GM19023 (cell line): ENCODE measurements around the gene DMRT1.

Experiments
- ATAC-seq: cut with Tn5 transposase; IDR thresholded peaks from one replicate; pipeline ENCODE4 v1.9.1; 2021; ENCODE audit warnings: mild to moderate bottlenecking, moderate library complexity; ENCODE audit not compliant: unreplicated experiment

DMRT1 gene

DNA sequence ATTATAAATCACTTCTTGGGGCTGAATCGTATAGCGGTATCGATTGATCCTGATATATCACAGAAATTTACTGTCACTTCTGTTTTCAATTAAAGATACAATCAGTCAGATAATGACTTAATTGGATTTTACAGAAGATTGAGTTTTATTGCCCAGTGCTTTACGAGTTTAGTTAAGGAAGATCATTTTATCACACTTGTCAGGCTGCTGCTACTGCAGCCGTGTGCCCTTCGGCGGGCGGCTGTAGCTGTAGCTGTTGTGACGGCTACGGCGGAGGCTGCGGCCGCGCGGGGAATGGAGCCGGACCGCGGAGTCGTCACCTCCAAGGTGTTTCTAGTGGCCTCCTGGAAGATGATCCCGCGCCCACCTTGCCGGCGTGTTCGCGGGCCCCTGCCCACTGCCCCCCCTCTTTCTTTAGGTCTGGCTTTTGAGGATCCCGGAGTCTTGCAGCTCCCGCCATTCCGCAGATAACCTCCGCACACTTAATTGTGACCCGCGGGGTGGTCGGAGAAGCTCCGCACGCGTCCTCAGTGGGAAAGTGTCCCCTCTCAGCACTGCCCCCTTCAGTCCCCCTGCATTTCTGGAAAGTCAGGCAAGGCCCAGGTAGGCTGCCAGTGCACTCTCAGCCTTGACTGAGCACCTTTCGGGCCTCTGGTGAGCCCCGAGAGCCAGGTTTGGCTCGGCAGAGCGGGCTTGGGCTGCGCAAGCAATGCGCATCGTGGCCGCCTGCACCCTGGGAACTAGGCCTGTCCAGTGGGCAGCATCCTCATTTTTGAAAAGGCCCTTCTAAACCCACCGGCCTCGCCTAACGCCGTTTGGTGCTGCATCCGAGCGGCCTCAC, 128.0 kb downstream of the DMRT1 start:
- no peak for ATAC-seq

DNA sequence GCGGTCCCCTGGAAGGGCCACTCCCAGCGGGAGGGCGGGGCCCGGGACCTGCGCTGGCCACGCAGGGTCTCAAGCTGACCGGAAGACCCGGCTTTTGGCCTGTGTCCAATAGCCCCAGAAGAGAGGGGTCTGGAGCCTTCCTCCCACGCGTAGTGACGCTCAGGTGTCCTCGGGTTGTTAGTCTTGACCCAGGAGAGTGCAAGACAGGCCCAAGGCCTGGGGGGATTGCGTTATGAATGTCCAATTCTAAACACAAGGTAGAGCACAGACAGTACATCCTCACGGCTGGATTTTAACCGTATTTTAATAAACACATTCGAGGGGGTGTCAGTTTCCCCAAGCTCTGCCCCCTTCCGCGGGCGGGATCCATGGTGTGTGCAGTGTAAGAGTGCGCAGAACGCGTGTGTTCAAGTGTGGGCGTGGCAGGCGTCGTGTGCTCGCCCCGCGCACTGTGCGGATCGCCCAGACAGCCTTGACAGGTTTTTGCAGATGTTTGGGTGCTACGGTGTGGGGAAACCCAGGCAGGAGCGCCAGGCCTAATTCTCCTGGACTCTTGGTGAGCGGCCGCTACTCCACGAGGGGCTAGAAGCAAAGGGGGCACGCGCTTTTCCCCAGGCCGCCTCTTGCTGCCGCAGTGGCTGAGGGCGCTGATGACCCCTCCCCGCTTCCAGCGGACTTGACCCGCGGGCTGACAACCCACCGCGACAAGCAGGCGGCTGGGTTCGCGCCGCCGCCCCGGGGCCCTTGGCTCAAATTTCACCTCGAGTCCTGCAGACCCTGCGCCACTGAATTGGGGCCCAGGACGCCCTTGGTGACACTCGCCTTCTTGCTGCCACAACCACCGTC, 128.9 kb downstream of the DMRT1 start:
- no peak for ATAC-seq

DNA sequence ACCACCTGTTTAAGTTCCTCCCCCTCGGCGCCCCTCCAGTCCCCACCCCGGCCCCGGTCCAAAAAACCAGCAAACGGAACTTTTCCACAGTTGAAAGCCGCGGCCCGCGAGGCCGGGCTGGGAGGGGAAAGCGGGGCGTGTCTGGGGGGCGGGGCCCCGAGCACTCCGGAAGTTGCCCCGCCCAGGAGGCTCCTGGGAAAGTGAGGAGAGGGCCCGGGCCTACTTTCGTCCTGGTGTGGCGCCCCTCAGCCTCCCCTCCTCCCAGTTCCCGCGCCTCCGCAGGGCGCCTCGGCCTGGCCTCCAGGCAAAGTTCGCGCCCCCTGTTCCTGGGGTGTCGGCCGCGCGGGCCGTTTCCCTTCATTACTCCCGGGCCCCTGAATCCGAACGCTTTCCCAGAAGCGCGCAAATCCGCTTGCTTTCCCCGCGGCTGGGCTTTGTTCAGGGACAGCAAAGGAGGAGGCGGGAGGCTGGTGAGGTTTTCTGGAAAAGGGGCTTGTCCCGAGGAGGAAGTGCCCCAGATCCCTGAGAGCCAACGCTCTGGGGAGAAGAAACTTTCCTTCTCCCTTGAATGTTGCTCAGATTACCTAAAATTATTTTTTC, 130.5 kb downstream of the DMRT1 start:
- ATAC-seq, result no peak

DNA sequence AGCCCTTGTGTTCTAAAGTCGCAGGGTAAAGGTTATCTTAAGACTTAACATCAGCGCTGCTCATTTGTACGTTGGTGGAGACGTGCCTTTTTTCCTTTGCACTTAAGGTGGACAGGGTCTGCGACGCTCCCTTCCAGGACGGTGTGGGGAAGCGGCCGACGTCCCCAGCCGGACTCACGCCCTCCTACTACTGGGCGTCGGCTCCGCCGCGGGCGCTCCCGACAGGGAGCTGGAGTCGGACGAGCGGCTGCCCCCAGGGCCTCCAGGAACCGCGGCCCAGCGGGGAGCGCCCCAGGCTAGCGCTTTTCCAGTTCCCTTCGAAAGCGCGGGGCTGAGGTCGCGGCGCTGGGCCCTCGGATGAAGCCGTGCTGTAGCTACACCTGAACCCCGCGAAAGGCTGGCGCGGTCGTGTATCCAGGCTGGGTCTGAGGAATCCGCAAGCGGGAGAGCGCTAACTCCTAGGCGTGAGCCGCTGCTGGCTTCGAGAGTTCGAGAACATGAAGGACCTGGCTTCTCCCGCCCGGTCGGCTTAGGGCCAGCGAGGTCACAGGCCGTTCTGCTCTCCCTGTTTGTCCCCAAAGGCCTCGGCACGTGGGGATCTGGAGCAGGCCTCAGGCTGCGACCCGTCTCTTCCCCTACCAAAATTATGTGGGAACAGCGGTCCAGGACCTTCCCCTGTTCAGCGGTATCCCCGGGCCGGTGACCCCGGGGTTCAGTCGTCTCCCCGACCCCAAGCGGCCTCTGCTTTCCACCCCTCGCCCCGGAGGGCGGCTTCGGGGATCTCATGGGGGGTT, 131.2 kb downstream of the DMRT1 start:
- no peak for ATAC-seq

DNA sequence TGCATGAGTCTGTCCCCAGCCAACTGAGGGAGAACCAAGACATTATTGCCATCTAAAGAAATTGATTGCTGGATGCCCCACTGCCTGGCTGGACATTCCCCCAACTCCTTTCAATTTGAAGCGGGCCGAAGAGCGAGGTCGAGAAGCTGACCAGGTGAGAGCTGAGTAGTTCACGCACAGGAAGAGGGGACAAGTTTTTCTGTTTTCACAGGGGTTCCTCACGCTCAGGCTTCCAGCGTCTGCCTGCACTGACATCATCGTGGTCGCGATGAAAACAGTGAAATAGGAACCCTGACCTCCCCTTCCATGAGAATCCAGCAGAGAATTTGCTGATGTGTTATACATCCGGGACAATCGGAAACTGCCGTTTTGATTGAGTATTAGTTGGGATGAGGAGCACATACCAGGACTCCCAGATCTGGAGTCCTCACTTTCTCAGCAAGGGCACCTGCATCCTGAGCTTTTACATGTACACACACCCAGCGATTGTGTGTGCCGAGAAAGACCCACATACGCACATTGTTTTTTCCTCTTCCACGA, 131.9 kb downstream of the DMRT1 start:
- ATAC-seq, result no peak

DNA sequence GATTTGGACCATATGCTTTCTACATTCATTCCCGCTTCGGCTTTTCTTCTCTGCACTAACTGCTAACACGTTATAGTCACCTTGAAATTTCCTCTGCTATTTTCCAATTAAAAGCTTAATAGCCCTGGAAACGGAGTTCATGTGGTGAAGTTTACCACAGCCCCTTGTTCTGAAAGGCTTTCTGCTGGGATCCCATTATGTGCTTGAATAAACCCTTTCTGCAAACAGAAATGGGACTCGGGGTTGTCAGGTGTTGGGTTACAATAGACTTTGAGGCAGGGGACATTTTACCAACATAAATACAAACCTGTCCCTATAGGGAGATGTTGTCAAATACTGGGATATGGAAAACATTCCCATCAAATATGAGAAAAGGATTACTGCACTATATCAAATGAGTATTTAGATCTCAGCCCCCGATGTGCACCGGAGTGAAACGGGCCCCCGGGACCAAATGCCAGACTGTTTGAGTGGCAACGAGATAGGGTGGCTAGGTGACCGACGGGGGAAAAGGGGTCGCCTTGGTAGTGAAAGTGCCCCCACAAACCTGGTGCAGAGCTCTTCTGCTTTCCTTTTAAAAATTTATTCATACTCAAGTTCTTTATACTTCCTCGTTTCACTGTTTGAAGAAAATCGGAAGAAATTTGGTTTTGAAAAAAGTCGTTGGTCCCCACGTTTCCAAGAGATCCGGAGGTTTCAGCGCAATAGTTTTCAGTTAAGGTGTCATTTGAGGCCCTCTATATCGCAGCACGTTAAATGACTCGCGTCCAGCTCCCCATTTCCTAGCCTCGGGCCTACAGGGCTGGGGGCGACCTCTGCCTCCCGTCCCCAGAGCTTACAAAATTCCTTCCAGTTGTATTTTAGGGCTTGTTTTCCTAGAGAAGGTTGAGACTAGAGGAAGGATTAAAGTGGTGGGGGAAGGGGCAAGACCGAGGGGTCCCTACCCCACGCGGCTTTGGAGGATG, 132.8 kb downstream of the DMRT1 start:
- ATAC-seq, result no peak

DNA sequence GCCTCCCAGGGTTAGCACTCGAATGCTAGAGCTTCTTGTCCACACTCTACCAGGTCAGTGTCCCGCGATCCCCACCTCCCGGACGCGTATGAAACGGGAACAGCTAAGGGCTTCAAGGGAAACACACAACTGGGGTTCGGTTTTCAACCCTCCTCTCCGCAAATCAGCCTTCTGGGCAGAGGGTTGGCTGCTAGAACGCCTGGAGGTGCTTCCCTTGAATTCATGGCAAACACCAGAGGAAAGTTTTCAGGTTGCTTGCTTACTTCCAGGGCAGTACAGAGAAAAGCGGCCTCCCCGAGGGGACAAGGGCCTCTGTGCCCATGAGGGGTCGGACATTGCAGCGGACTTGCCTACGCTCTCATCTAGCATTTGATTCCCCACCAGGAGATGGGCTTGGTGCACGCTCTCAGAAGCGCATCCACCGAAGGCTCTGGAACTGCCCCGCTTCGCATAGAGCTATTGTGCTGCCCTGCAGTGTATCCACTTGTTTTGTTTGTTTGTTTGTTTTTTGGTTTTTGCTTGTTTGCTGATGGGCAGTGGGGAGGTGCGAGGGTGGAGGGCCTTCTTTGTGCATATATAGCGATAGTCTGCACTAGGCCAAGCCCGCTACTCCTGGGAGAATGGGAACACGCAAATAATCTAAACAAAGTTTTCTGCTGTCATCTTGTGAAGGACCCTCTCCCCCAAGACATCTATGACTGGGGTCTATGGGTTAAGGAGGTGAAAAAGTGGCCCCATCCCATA, 133.7 kb downstream of the DMRT1 start:
- ATAC-seq, result no peak

DNA sequence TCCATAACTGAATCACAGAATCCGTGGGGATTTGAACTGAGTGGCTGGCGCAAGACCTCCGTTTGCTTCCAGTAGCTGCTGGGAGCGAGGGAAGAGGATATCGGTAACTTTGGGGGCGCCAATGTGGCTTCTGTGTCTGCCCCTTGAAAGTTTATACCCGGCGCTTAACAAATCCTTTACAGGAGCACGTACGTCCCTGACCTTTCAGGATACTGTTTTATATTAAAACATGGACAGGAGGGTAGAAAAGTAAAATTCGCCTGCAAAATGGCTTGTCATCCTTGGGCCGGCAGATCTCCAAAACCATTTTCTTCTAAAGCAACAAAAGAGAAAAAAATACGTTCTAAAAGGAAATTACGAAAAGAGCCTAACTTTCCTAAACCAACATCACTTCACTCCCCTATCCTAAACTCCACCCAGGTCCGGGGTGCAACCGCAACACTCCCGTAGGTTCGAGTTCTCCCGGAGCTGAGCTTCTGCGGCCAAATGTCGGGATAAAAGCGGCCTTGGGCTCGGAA, 134.3 kb downstream of the DMRT1 start:
- no peak for ATAC-seq

DNA sequence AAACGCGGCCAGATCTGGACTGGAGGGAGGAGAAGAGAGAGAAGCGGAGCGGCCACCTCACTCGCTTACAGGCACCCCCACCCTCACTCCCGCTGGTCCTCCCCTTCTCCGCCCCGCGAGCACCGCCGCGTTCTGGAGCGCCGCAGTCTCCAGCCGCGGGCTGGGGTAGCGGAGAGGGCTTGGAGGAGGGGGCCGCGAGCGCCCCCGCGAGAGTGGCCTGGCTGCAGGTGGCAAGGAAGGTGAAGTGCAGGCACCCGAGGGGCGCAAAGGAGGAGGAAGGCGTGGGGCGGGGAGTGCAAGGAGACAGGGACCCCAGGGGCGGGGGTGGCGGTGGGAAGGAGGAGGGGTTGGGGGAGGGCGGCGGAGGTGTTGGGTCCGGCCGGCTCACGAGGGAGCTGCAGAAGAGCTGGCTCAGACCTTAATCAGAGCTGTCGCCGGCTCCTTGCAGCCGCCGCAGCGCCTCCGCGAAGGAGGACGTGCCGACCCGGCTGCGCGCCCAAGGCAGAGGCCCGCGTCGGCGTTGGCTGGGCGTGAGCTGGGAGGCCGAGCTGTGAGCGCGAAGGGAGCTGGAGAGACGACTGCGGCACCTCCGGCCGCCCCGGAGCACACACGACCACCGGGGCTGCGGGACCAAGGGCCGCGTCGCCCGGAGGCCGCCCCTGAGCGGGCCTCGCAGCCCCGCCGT, 134.9 kb downstream of the DMRT1 start, which contains the start of gene DMRT3:
Gene DMRT3 (plus strand): TSS at position 398 of the 685 bp plus-strand sequence. CDS start 347 bp downstream, outside the sequence.
- ATAC-seq, result no peak

DNA sequence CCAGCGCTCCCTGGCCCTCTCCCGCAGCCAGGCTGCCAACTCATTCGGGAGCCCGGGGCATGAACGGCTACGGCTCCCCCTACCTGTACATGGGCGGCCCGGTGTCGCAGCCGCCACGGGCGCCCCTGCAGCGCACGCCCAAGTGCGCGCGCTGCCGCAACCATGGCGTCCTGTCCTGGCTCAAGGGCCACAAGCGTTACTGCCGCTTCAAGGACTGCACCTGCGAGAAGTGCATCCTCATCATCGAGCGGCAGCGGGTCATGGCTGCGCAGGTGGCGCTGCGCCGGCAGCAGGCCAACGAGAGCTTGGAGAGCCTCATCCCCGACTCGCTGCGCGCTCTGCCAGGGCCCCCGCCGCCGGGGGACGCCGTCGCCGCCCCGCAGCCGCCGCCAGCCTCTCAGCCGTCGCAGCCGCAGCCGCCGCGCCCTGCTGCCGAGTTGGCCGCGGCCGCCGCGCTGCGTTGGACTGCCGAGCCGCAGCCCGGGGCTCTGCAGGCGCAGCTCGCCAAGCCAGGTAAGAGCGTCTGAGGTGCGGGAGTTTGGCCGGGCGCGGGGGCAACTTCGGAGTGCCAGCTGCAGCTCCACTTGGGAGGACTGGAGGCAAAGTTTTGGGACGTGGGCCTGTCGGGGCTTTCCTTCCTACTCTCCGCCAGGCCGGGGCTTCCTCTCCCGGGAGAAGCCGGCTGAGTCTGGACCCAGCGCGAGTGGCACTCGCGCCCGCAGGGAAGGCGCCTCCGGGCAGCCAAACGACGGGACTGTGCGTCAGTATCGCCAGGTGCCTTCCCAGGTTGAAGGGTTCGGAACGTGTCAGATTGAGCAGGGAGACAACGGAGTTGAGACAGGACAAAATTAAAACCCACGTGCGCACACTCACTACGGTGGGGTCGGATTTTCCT, 135.7 kb downstream of the DMRT1 start:
- no peak for ATAC-seq

DNA sequence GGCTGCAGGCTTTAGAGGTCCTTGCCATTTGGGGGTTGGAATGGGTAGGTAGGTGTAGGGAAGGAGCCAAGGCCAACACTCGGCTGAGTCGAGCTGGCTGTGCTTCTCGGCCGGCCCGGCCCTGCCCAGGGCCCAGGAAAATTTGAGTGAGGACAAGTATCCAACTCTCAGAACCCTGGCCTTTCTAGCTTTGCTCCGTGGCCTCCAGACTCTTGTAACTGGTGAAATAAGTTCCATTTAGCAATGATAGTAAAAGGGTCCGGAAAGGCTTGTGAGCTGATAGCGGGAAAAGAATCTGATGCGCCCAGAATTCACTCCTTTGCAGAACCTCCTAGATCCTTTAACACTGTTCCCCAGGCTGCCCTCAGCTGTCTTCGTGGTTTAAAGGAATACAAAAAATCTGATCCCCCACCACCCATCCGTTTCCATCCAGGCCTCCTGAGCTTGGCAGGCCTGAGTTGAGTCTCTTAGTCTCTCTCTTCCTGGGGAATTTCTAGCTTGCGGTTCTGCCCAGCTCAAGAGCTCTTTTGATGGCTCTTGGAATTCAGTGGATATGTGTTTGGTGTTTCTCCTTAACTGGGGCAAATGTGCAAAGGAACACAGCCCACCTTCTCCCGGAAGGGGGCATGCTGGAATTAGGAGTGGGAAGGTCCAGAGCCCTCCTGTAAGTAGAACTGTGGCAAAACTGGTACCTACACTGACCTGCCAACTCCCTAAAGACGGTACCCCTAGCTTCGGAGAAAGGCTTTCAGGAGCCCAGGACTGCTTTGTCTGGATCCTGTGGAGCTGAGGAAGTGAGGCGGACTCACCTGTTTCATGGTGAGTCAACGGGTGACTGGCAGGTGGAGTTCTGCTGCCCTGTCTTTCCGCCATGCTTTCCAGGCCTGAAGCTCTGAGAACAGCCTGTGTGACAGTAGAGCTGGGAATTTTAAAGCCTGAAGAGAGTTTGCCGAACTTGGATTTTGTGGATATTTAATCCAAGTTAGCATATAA, 136.6 kb downstream of the DMRT1 start:
- ATAC-seq, result no peak

DNA sequence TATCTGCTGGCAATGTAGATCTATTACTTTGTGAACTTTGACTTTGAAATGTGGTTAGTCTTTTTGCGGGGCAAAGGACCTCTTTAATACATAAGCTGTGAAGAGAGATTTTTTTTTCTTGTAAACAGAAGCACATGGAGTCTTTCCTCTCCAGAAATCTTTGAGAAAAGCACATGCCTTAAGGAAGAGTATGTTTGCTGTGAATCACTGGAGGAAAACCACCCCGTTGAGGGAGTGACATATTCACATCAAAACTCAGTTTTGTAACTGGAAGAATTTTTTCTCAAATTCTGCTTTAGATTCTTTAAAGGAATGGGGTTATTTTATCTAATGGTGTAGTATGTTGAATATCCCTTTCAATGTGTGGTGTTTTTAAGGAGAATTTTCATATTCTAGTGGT, 138.5 kb downstream of the DMRT1 start:
- no peak for ATAC-seq

DNA sequence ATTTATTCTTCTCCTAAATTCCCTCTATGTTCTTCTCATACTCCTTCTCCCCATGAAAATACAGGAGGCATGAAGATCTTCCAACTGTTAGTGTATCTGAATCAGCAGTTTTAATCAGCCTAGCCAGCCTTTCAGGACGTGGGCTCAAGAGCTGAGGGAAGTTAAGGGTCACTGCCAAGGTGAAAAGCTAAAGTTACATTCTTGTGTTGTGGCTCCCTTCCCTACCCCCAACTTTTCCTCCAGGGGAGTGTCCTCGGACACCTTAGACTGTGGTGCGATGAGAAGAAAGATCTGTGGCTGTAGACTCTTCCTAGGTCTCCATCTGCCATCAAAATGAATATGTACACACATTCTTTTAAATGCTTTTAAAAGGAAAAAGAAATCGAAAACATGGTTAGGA, 139.1 kb downstream of the DMRT1 start:
- ATAC-seq, result no peak

DNA sequence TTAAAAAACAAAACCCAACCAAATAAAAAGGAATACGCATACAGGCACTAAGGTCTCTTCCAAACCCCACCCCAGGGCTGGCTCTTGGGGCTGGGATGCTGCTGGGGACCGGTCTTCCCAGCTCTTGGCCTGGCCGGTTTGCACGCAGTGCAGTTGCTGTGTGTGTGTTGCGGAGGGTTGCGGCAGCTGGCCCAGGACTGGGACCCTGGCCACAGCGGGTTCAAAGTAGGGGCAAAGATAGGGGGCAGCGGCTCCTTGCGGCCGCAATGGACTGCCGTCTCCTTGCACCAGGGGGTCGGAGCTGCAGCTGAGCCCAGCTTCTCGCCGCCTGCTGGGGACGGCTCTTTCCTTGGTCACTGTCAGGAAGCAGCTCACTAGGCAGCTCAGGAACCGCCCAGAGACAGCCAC, 140.0 kb downstream of the DMRT1 start:
- ATAC-seq, result no peak

DNA sequence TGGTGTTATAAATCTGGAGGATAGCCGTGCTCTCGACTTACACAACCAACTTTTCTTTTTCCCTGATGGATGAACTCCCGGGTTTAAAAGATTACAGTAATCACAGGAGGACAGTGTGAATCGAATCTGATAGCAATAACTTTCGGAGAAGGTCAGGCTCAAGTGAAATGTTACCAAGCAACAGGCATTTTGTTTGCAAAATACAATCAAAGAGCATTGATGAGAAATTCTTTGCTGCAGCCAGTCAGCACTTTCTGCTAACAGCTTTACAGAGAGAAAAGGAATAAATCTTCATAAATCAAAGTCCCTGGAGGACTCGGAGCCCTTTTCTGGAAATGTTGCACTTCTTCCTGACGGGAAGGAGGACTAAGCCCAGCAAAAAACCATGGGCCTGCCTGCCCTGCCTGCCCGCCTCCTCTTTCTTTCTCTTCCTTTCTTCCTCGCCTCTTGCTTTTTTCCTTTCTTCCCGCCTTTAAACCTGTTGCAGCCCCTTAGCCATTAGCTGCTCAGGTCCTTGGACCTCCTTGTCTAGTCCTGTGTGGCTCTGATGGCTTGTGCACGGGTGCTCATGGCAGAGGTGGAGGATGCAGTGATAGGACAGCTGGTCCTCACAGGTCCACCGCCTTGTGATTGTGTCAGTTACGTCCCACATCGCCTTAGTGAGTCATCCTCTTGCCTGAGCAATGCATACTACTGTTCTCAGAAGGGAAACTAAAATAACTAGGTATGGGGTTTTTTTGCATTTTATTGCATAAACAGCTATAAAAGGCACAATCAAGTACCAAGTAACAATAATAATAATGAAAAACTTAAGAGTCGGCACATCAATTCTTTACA, 141.1 kb downstream of the DMRT1 start:
- ATAC-seq, result no peak
